GM12801 (cell line): ENCODE measurements around the gene KAZN.

ENCODE experiments used
- TF ChIP-seq, protein P1 (sequence below): IDR thresholded peaks from one replicate; pipeline ENCODE4 v1.5.1; 2011; ENCODE audit warnings: control low read depth; ENCODE audit not compliant: insufficient read length; ENCODE audit errors: extremely low read depth

The KAZN gene

GRCh38 chr1:14636897-14637632 is 38.6 kb downstream of the KAZN start:
- TF ChIP-seq, protein P1, sequence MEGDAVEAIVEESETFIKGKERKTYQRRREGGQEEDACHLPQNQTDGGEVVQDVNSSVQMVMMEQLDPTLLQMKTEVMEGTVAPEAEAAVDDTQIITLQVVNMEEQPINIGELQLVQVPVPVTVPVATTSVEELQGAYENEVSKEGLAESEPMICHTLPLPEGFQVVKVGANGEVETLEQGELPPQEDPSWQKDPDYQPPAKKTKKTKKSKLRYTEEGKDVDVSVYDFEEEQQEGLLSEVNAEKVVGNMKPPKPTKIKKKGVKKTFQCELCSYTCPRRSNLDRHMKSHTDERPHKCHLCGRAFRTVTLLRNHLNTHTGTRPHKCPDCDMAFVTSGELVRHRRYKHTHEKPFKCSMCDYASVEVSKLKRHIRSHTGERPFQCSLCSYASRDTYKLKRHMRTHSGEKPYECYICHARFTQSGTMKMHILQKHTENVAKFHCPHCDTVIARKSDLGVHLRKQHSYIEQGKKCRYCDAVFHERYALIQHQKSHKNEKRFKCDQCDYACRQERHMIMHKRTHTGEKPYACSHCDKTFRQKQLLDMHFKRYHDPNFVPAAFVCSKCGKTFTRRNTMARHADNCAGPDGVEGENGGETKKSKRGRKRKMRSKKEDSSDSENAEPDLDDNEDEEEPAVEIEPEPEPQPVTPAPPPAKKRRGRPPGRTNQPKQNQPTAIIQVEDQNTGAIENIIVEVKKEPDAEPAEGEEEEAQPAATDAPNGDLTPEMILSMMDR = no peak

GRCh38 chr1:14639291-14640050 is 41.0 kb downstream of the KAZN start:
- TF ChIP-seq, protein P1 = no peak

DNA sequence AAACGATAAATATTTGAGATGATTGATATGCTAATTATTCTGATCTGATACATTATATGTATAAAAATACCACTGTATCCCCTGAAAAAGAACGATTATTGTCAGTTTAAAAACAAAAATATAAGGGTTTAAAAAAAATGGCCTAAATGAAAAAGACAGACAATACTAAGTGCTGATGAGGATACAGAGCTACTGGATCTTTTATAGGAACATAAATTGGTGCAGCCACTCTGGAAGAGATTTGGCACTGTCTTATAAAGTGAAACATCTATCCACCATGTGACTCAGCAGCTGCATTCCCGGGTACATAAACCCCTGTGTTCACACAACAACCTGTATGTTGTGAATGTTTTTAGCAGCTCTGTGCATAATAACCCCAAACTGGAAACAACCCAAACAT is 44.2 kb downstream of the KAZN start:
- TF ChIP-seq, protein P1 = no peak

DNA sequence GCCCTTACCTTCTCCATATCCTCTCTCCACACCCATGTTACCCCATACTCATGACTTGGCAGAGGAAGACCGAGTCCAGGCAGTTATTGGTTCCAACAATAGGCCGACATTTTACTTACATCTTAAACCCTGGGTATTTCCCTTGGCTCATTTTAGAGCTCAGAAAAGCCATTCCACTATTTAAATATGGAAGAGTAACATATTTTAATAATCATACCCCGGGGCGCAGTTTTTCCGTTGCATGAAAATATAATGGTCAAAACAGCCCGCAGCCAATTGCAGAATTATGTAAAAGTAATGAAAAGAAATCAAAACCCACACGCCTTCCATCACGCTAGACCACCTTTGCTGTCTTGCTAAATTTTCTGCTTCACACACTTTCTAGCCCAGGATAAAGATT is 48.5 kb downstream of the KAZN start:
- TF ChIP-seq, protein P1 = no peak

GRCh38 chr1:14647777-14648176 is 49.3 kb downstream of the KAZN start:
- TF ChIP-seq, protein P1 = no peak

- TF ChIP-seq, protein P1 = no peak
These were observed 49.9 kb downstream of the KAZN start for GRCh38 chr1:14648391-14648790.

GRCh38 chr1:14648896-14649855 is 50.7 kb downstream of the KAZN start:
- TF ChIP-seq, protein P1 = no peak
